Heart left ventricle (tissue), 16 donors: ENCODE data around the gene TIMP1. TPM values are rescaled to one million over a fixed set of nuclear protein-coding genes. Genes with fewer than 3 reads are reported as not detected.

Experiments
- ATAC-seq, 4 donors: fragments of 200-7000 bp; cut with Tn5 transposase; one replicate each; pipeline ENCODE4 v1.9.1; 2020 to 2022; ENCODE audit warnings: moderate library complexity in 4 of 4, mild to moderate bottlenecking in 3 of 4, moderate number of reproducible peaks in 1 of 4
- DNase-seq, 5 donors: peaks; one replicate each; pipeline ENCODE4 v3.0.0-alpha.2; 2020
- H3K27ac ChIP-seq, 12 donors: fragments of 200-600 bp; sonication (generic) in 4 of 12; one replicate each; pipeline versions ENCODE4 v1.5.0 to v1.8.0; 2016 to 2022; ENCODE audit warnings: mild to moderate bottlenecking in 2 of 12
- H3K27me3 ChIP-seq, 9 donors: fragments of 200-600 bp; sonication (generic) in 2 of 9; one replicate each; pipeline versions ENCODE4 v1.5.1 to v1.8.0; 2016 to 2022; ENCODE audit warnings: mild to moderate bottlenecking in 3 of 9
- H3K36me3 ChIP-seq, 9 donors: fragments of 200-600 bp; sonication (generic) in 2 of 9; one replicate each; pipeline versions ENCODE4 v1.5.0 to v1.8.0; 2018 to 2022; ENCODE audit warnings: mild to moderate bottlenecking in 2 of 9
- H3K4me1 ChIP-seq, 12 donors: fragments of 200-600 bp; sonication (generic) in 4 of 12; one replicate each; pipeline versions ENCODE4 v1.5.0 to v1.8.0; 2016 to 2022; ENCODE audit warnings: mild to moderate bottlenecking in 3 of 12
- H3K4me3 ChIP-seq, 12 donors: fragments of 200-600 bp; sonication (generic) in 4 of 12; one replicate each; pipeline versions ENCODE4 v1.5.0 to v1.8.0; 2017 to 2022; ENCODE audit warnings: mild to moderate bottlenecking in 9 of 12, moderate library complexity in 4 of 12
- H3K9me3 ChIP-seq, 12 donors: fragments of 200-600 bp; sonication (generic) in 4 of 12; one replicate each; pipeline versions ENCODE4 v1.5.0 to v1.8.0; 2016 to 2022; ENCODE audit warnings: mild to moderate bottlenecking in 1 of 12
- CTCF ChIP-seq, 12 donors: fragments of 200-600 bp; sonication (generic) in 4 of 12; IDR thresholded peaks; one replicate each; pipeline versions ENCODE4 v1.5.0 to v1.8.0; 2018 to 2022; ENCODE audit warnings: antibody characterized with exemption in 12 of 12, mild to moderate bottlenecking in 5 of 12
- POLR2A ChIP-seq, 2 donors: fragments of 450-650 bp; IDR thresholded peaks; one replicate each; pipeline ENCODE4 v1.6.1; 2017; ENCODE audit warnings: antibody characterized with exemption in 2 of 2, mild to moderate bottlenecking in 2 of 2, moderate library complexity in 2 of 2
- WGBS, 4 donors: extraction: QIAGEN DNeasy Blood & Tissue Kit in 2 of 4; methylation state at CpG; one replicate each; pipeline versions ENCODE4 v1.1.5 to v1.1.7; 2013 to 2018; 5-methylcytosine and 5-hydroxymethylcytosine counted together
- intact Hi-C, 10 donors: fragments of 100-400 bp; cut with DNase I; formaldehyde crosslinking; loops; one replicate each; pipeline versions ENCODE4 v1.11.1 to v1.14.2; 2022
- polyA plus RNA-seq, 2 donors: library from polyadenylated mRNA; stranded (reverse); fragments of 200-250 nt; gene quantifications; one replicate each; pipeline ENCODE4 v1.2.3, GENCODE V29; 2013
- total RNA-seq, 9 donors: library from RNA; depleted of rRNA in 2 of 9; stranded (reverse); fragments of >200 nt in 2 of 9; fragmentation: NEBNext Ultra II Directional in 3 of 9; extraction: Animal tissue kit (Norgen Biotek cat#: 25700) in 3 of 9; gene quantifications; one replicate each; pipeline versions ENCODE4 v1.1.0 to v1.2.4, GENCODE V29; 2016 to 2023
- donor health status: ischemic (EF 13 %, LVEDD 7.1; RV severe dilation, severe dysfunction).
- donor health status: healthy with polysubstance abuse.
- donor health status: DM: no; HTN: yes; CAD: no.
- donor health status: DM: no; HTN: no; CAD: no.
- donor health status: ischemic (EF 25% LVEDD 6.9; RV normal size, moderate dysfunction).
- donor health status: ischemic (EF 25% LVEDD 5.7; RV mildly dilated, moderate dysfunction).
- donor health status: healthy.
- donor health status: DM: yes; HTN: yes; CAD: no.
- donor health status: ischemic (EF 35%, LVEDD 5.7; RV mildly dilated, moderate dysfunction).
- donor health status: nonischemic (EF 11% LVEDD 7.7; RV severe dilation, severe dysfunction).
- donor health status: DM: yes; HTN: yes; CAD: no.
- donor health status: PGD.
- donor health status: ischemic (EF 29% LVEDD 5.4; RV normal size, mild dysfunction).
- donor health status: nonischemic (EF 23%, LVEDD 6.1; RV moderate dilation, normal function).

The TIMP1 gene
- total and polyA plus RNA-seq, 11 donors = 52.5 to 864 (median 177) TPM

DNA sequence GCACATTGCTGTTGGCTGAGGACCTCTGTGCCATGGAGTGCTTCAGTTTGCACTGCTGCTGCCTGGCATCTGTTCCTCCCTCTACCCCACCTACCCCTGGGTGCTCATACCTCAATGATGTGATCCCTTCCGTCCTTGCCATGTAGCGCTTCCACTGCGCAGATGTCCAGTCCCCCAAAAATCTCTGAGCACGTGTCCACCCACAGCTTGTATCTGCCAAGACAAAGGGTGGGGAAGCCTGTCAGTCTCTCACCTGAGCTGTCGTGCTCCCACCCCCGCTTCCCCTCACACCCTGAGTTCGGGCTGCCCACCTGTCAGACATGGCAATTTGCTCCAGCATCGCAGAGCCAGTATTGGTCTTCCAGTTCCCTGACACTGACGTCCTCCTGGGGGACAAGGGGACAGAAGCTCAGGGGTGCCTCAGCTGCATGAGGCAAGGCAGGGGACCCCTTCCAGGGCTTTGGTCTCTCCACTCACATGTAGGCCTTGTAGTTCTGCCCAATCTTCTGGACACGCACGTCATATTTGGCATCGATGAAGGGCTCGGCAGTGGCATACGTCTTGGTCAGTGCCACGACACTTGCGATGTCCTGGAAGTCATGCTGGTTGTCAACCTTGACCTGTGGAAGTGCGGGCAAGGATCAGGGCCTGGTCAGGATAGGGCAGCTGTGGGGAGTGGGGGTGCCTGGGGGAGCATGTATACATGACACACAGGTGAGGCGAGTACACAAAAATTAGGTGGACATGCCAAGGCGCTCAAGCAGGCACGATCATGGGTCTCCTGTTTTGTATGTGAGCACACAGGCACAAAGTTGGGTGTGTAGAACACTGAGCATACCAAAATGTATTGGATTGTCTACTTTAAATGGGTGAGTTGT is 6.0 kb upstream of the TIMP1 start:
- DNase-seq (no peak), ATAC-seq (no peak)
- H3K27ac ChIP-seq = no peak overlapping the region
- peaks cover 0 to 8% (median 4%) of the 10 kb centered on the region in 9 donors for H3K36me3 ChIP-seq
- no peak overlapping the region for H3K4me3 ChIP-seq
- no peaks in the 10 kb centered on the region for H3K9me3 ChIP-seq
- 92 to 96% (median 96%) methylated on average over 17 to 20 of the region's 20 CpGs for WGBS, 4 donors
- peaks cover 0 to 15% (median 0%) of the 10 kb centered on the region in 12 donors for H3K4me1 ChIP-seq
- intact Hi-C loops = no loop called here
- no peak for TF ChIP-seq POLR2A (IDR thresholded peaks at IDR 0.05)
- no peak for TF ChIP-seq CTCF (IDR thresholded peaks at IDR 0.05)
- H3K27me3 ChIP-seq = peaks cover 0 to 6% (median 0%) of the 10 kb centered on the region in 9 donors

DNA sequence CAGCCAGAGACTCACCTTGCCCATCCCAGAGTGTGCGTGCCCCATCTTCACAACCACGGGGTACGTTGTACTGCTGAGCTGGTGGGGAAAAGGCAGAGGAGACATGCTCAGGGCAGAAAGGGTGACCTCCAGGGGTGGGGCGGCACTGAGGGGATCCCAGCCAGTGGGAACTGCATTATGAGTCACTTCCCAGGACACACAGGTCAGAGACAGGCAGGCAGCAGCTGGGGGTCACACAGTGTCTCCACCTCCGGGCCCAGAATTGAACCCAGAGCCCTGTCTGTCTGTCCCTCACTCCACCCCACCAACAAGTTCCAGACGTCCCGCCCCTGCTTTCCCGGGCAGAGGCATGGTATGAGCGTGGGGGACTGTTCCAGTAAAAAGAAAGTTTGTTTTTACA is 4.8 kb upstream of the TIMP1 start:
- Histone ChIP-seq H3K36me3 (no peaks in the 10 kb centered on the region), H3K9me3 (no peaks in the 10 kb centered on the region), H3K4me1 (peaks cover 0 to 21% (median 0%) of the 10 kb centered on the region in 12 donors), H3K4me3 (no peak overlapping the region), H3K27ac (no peak overlapping the region), H3K27me3 (peaks cover 0 to 6% (median 0%) of the 10 kb centered on the region in 9 donors)
- intact Hi-C loops = no loop called here
- no peak for TF ChIP-seq CTCF (IDR thresholded peaks at IDR 0.05)
- no peak for TF ChIP-seq POLR2A (IDR thresholded peaks at IDR 0.05)
- WGBS, 4 donors = 57 to 72% (median 62%) methylated on average over 9 of the region's 9 CpGs
- DNase-seq (no peak), ATAC-seq (no peak)

- Histone ChIP-seq H3K9me3 (no peaks in the 10 kb centered on the region), H3K4me3 (no peak overlapping the region), H3K27me3 (peaks cover 0 to 6% (median 0%) of the 10 kb centered on the region in 9 donors), H3K27ac (no peak overlapping the region), H3K36me3 (no peaks in the 10 kb centered on the region), H3K4me1 (peaks cover 0 to 21% (median 0%) of the 10 kb centered on the region in 12 donors)
- DNase-seq = no peak
- intact Hi-C loops = no loop called here
- TF ChIP-seq CTCF (IDR thresholded peaks at IDR 0.05) = no peak
- no peak for TF ChIP-seq POLR2A (IDR thresholded peaks at IDR 0.05)
- WGBS, 4 donors = 63 to 72% (median 70%) methylated on average over 3 of the region's 3 CpGs
- no peak for ATAC-seq
These were observed 4.3 kb upstream of the TIMP1 start for GRCh38 chrX:47577901-47578300.

- no peak for TF ChIP-seq POLR2A (IDR thresholded peaks at IDR 0.05)
- no peak for TF ChIP-seq CTCF (IDR thresholded peaks at IDR 0.05)
- intact Hi-C loops = no loop called here
- DNase-seq (no peak), ATAC-seq (no peak)
- H3K27ac ChIP-seq = no peak overlapping the region
- H3K4me1 ChIP-seq = peaks cover 0 to 21% (median 0%) of the 10 kb centered on the region in 12 donors
- peaks cover 0 to 6% (median 0%) of the 10 kb centered on the region in 9 donors for H3K27me3 ChIP-seq
- no peaks in the 10 kb centered on the region for H3K9me3 ChIP-seq
- 36 to 63% (median 37%) methylated on average over 12 to 16 of the region's 16 CpGs for WGBS, 4 donors
- no peak overlapping the region for H3K4me3 ChIP-seq
- no peaks in the 10 kb centered on the region for H3K36me3 ChIP-seq
These were observed 3.5 kb upstream of the TIMP1 start for GRCh38 chrX:47578692-47579091.
